Sigmoid colon (tissue), 7 donors: Measurements from ENCODE around the gene CD300C. TPM values are rescaled to one million over a fixed set of nuclear protein-coding genes. Genes with fewer than 3 reads are reported as not detected.

ENCODE experiments used
- DNase-seq: peaks from one replicate; pipeline ENCODE4 v3.0.0-alpha.2; 2019
- H3K27ac ChIP-seq, 4 donors: fragments of 200-600 bp; sonication (generic); one replicate each; pipeline ENCODE4 v1.5.1; 2016 to 2019; ENCODE audit warnings: mild to moderate bottlenecking in 1 of 4
- H3K27me3 ChIP-seq, 3 donors: fragments of 200-600 bp; sonication (generic); one replicate each; pipeline ENCODE4 v1.5.1; 2019; ENCODE audit warnings: mild to moderate bottlenecking in 1 of 3
- H3K36me3 ChIP-seq, 4 donors: fragments of 200-600 bp; sonication (generic); one replicate each; pipeline ENCODE4 v1.5.1; 2016 to 2019
- H3K4me1 ChIP-seq, 4 donors: fragments of 200-600 bp; sonication (generic); one replicate each; pipeline ENCODE4 v1.5.1; 2017 to 2019
- H3K4me3 ChIP-seq, 4 donors: fragments of 200-600 bp; sonication (generic); one replicate each; pipeline ENCODE4 v1.5.1; 2017 to 2019; ENCODE audit warnings: mild to moderate bottlenecking in 2 of 4, moderate library complexity in 1 of 4
- H3K9me3 ChIP-seq, 4 donors: fragments of 200-600 bp in 3 of 4; sonication (generic) in 3 of 4; one replicate each; pipeline versions ENCODE4 v1.5.1 to v1.6.1; 2013 to 2019
- EP300 ChIP-seq, 4 donors: sonication (generic); formaldehyde crosslinking; IDR thresholded peaks; one replicate each; pipeline ENCODE4 v1.6.1; 2017; ENCODE audit warnings: antibody characterized with exemption in 4 of 4
- POLR2A ChIP-seq, 2 donors: fragments of 450-650 bp; IDR thresholded peaks; one replicate each; pipeline ENCODE4 v1.6.1; 2016; ENCODE audit warnings: antibody characterized with exemption in 2 of 2, mild to moderate bottlenecking in 2 of 2, moderate library complexity in 2 of 2
- POLR2AphosphoS5 ChIP-seq, 4 donors: sonication (generic); formaldehyde crosslinking; IDR thresholded peaks; one replicate each; pipeline ENCODE4 v1.6.1; 2017; ENCODE audit warnings: antibody characterized with exemption in 4 of 4
- WGBS, 2 donors: extraction: QIAGEN DNeasy Blood & Tissue Kit; methylation state at CpG; one replicate each; pipeline ENCODE4 v1.1.7; 2013; 5-methylcytosine and 5-hydroxymethylcytosine counted together
- intact Hi-C: fragments of 100-400 bp; cut with DNase I; formaldehyde crosslinking; loops from one replicate; pipeline ENCODE4 v1.15.1; 2023
- polyA plus RNA-seq, 3 donors: library from polyadenylated mRNA; stranded (reverse); fragments of 200-250 nt; gene quantifications; one replicate each; pipeline ENCODE4 v1.2.3, GENCODE V29; 2013
- total RNA-seq, 4 donors: library from RNA; depleted of rRNA; stranded (reverse); fragments of >200 nt; gene quantifications; one replicate each; pipeline ENCODE4 v1.1.0, GENCODE V29; 2016
- TF ChIP-seq, protein P1 (sequence below), 4 experiments: fragments of 450-650 bp in 3 of 4; fragments of 200-600 bp in 1 of 4; IDR thresholded peaks; one replicate each; pipeline ENCODE4 v1.5.1; 2016 to 2019; ENCODE audit warnings: antibody characterized with exemption in 4 of 4, mild to moderate bottlenecking in 3 of 4, moderate library complexity in 2 of 4
- donor health status: healthy with polysubstance abuse.
- donor health status: Bipolar disorder and iron deficiency.
- donor health status: healthy.

The CD300C gene
- total and polyA plus RNA-seq, 7 donors, result 0.36 to 3.3 (median 1.1) TPM; not detected in 2

DNA sequence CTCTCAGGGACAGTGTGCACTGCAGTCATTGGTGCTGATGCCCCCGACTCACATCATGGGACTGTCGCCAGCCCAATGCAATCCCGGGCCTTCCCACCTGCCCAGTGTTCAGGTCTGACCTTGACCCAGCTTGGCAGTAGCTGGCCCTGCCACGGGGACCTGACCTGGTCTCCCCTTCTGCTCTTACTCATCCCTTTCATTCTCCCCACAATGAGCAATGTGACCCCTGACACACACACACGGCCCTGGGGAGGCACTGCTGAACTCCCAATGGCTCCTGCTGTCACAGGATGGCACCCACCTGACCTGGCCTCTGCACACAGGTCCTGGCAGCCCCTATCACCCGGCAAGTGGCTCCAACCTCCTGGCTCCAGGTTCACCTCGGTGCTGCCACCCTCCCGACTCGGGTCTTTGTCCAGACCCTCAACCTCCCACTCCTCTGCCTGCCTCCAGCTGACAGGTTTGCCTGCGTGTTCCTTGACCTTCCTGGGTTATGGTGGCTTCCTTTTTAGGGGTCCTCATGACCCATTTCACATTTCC is 6.6 kb downstream of the CD300C start:
- peak; percentile 46 for DNase-seq
- intact Hi-C loops, result no loop called here

GRCh38 chr17:74536890-74537289 is 9.0 kb downstream of the CD300C start:
- intact Hi-C loops, result no loop called here

More for the DNA sequence above, 6.6 kb downstream of the CD300C start:
- whole genome bisulfite sequencing, 2 donors, result 67 to 76% methylated on average over 10 of the region's 10 CpGs
- H3K27ac ChIP-seq, result no peak overlapping the region
- H3K4me1 ChIP-seq, result no peaks in the 10 kb centered on the region
- peaks cover 0 to 2% (median 0%) of the 10 kb centered on the region in 3 donors for H3K27me3 ChIP-seq
- H3K36me3 ChIP-seq, result no peaks in the 10 kb centered on the region
- peaks cover 0 to 7% (median 0%) of the 10 kb centered on the region in 4 donors for H3K9me3 ChIP-seq
- H3K4me3 ChIP-seq, result no peak overlapping the region
- TF ChIP-seq POLR2A (IDR thresholded peaks at IDR 0.05) (no peak), POLR2AphosphoS5 (IDR thresholded peaks at IDR 0.05) (no peak)

DNA sequence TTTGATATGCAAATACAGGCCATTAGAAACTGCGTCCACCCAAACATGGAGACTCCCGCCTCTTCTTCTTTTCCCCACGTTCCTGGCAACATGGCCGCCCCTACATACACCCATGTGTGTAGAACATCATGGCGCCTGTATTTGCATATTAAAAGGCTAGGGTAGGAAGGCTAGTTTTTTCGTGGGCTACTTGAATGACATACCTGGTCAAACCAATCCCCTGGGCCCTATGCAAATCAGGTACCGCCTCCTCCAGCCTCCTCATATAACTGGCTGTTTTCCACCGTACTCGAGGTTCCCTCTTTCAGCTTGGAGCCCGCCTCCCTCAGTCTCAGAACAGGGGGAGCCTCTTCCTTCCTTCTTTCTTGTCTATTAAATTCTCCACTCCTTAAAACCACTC is 13.8 kb downstream of the CD300C start:
- Histone ChIP-seq H3K36me3 (no peaks in the 10 kb centered on the region), H3K27me3 (peaks cover 0 to 2% (median 0%) of the 10 kb centered on the region in 3 donors), H3K4me1 (no peaks in the 10 kb centered on the region), H3K27ac (peak overlapping the region in 1 of 4 donors; percentile 12), H3K9me3 (peaks cover 0 to 7% (median 0%) of the 10 kb centered on the region in 4 donors), H3K4me3 (peak overlapping the region in 1 of 4 donors; percentile 24)
- TF ChIP-seq POLR2AphosphoS5 (IDR thresholded peaks at IDR 0.05) (peak in 2 of 4 donors; percentile 46 to 54), POLR2A (IDR thresholded peaks at IDR 0.05) (peak in 1 of 2 donors; percentile 23), EP300 (IDR thresholded peaks at IDR 0.05) (no peak)
- WGBS, 2 donors, result 43 to 62% methylated on average over 10 of the region's 10 CpGs
- peak; percentile 71 for DNase-seq
- intact Hi-C loops, result no loop called here

More at GRCh38 chr17:74536890-74537289, 9.0 kb downstream of the CD300C start:
- no peak for DNase-seq
- WGBS, 2 donors, result 68 to 76% methylated on average over 3 of the region's 3 CpGs
- Histone ChIP-seq H3K9me3 (peaks cover 0 to 7% (median 0%) of the 10 kb centered on the region in 4 donors), H3K27me3 (peaks cover 0 to 2% (median 0%) of the 10 kb centered on the region in 3 donors), H3K36me3 (no peaks in the 10 kb centered on the region), H3K4me1 (no peaks in the 10 kb centered on the region), H3K4me3 (no peak overlapping the region), H3K27ac (no peak overlapping the region)
- TF ChIP-seq, protein P1, sequence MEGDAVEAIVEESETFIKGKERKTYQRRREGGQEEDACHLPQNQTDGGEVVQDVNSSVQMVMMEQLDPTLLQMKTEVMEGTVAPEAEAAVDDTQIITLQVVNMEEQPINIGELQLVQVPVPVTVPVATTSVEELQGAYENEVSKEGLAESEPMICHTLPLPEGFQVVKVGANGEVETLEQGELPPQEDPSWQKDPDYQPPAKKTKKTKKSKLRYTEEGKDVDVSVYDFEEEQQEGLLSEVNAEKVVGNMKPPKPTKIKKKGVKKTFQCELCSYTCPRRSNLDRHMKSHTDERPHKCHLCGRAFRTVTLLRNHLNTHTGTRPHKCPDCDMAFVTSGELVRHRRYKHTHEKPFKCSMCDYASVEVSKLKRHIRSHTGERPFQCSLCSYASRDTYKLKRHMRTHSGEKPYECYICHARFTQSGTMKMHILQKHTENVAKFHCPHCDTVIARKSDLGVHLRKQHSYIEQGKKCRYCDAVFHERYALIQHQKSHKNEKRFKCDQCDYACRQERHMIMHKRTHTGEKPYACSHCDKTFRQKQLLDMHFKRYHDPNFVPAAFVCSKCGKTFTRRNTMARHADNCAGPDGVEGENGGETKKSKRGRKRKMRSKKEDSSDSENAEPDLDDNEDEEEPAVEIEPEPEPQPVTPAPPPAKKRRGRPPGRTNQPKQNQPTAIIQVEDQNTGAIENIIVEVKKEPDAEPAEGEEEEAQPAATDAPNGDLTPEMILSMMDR (IDR thresholded peaks at IDR 0.05), result no peak
- TF ChIP-seq POLR2A (IDR thresholded peaks at IDR 0.05) (no peak), POLR2AphosphoS5 (IDR thresholded peaks at IDR 0.05) (no peak), EP300 (IDR thresholded peaks at IDR 0.05) (no peak)

DNA sequence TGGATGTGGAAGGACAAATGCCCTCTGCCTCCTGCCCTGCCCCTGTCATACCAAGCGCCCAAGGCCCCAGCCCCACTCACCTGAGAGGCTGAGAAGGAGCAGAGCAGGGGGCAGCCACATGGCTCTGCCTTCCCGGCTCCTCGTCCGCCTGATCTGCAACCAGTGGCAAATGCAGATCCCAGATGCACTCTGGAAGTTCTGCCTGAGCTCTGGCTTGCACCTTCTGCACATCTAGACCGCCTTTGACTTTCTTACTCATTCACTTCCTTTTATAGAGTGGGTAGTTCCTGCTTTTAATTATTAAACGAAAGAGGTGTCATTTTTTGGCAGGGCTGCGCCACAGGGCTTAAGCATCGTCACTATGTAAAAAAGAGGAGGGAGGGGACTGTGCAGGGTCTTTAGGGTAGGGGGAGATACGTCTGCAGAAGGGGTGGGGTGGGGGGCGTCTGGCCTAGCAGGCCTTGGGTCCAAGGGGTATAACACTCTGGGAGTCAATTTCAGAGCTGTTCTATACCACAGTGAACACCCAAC is 14.6 kb downstream of the CD300C start, which contains the start of gene CD300LB:
TSS of gene CD300LB (minus strand) at position 245 of the 531 bp plus-strand sequence. CDS start at position 120, 125 bp downstream.
- H3K9me3 ChIP-seq, result peaks cover 0 to 7% (median 0%) of the 10 kb centered on the region in 4 donors
- DNase-seq, result peak; percentile 58
- TF ChIP-seq, protein P1 (IDR thresholded peaks at IDR 0.05), result no peak
- no peak for TF ChIP-seq POLR2AphosphoS5 (IDR thresholded peaks at IDR 0.05)
- TF ChIP-seq EP300 (IDR thresholded peaks at IDR 0.05), result no peak
- TF ChIP-seq POLR2A (IDR thresholded peaks at IDR 0.05), result no peak
- no peaks in the 10 kb centered on the region for H3K4me1 ChIP-seq
- WGBS, 2 donors, result 48 to 66% methylated on average over 10 of the region's 10 CpGs
- H3K36me3 ChIP-seq, result no peaks in the 10 kb centered on the region
- peaks cover 0 to 2% (median 0%) of the 10 kb centered on the region in 3 donors for H3K27me3 ChIP-seq
- intact Hi-C loops, result no loop called here
- no peak within 1 kb of the TSS for H3K4me3 ChIP-seq
- peak within 1 kb of the TSS in 1 of 4 donors; percentile 7 for H3K27ac ChIP-seq

DNA sequence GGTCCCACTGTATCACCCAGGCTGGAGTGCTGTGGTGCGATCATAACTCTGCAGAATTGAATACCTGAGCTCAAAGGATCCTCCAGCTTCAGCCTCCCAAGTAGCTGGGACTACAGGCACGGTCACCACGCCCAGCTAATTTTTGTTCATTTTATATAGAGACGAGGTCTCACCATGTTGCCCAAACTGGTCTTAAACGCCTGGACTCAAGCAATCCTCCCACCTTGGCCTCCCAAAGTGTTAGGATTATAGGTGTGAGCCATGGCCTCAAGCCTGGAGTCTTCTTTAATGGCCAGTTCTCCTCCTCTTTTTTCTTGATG is 15.1 kb downstream of the CD300C start:
- no peak overlapping the region for H3K4me3 ChIP-seq
- TF ChIP-seq, protein P1 (IDR thresholded peaks at IDR 0.05), result no peak
- no peak for TF ChIP-seq POLR2AphosphoS5 (IDR thresholded peaks at IDR 0.05)
- TF ChIP-seq POLR2A (IDR thresholded peaks at IDR 0.05), result no peak
- TF ChIP-seq EP300 (IDR thresholded peaks at IDR 0.05), result no peak
- WGBS, 2 donors, result 66 to 77% methylated on average over 5 of the region's 5 CpGs
- no peaks in the 10 kb centered on the region for H3K27me3 ChIP-seq
- no peak overlapping the region for H3K27ac ChIP-seq
- intact Hi-C loops, result no loop called here
- no peaks in the 10 kb centered on the region for H3K36me3 ChIP-seq
- DNase-seq, result peak; percentile 9
- H3K9me3 ChIP-seq, result peaks cover 0 to 4% (median 0%) of the 10 kb centered on the region in 4 donors
- no peaks in the 10 kb centered on the region for H3K4me1 ChIP-seq
